WERI-Rb-1 (cell line): Measurements from ENCODE around the gene CATSPERZ.
A peak's percentile ranks its signal among the peaks of the same experiment; 100 is the strongest.

Source experiments
- DNase-seq: peaks from one replicate; pipeline ENCODE4 v3.0.0-alpha.2; 2020
- H3K27ac ChIP-seq: fragments of 250-450 bp; sonication (Bioruptor Pico); 2 replicates; pipeline ENCODE4 v1.5.1; 2020; ENCODE audit warnings: mild to moderate bottlenecking, moderate library complexity
- H3K27me3 ChIP-seq: fragments of 250-450 bp; sonication (Bioruptor Pico); 2 replicates; pipeline ENCODE4 v1.5.1; 2021; ENCODE audit warnings: mild to moderate bottlenecking, low read depth, moderate library complexity; ENCODE audit not compliant: insufficient read depth, severe bottlenecking
- H3K36me3 ChIP-seq: fragments of 250-450 bp; sonication (Bioruptor Pico); 2 replicates; pipeline ENCODE4 v1.5.1; 2020; ENCODE audit warnings: mild to moderate bottlenecking, moderate library complexity
- H3K4me3 ChIP-seq: 2 replicates; pipeline ENCODE4 v1.5.1; 2011; ENCODE audit warnings: low read depth, mild to moderate bottlenecking, control low read depth, low read length
- H3K9me3 ChIP-seq: fragments of 250-450 bp; sonication (Bioruptor Pico); 2 replicates; pipeline ENCODE4 v1.5.1; 2021; ENCODE audit warnings: mild to moderate bottlenecking, moderate library complexity; ENCODE audit not compliant: severe bottlenecking
- CTCF ChIP-seq: IDR thresholded peaks from 2 replicates; pipeline ENCODE4 v1.5.1; 2011; ENCODE audit warnings: low read depth, mild to moderate bottlenecking, control low read depth, inconsistent platforms, low read length

CATSPERZ gene

GRCh38 chr11:64344787-64345186, 44.6 kb downstream of the CATSPERZ start:
- Histone ChIP-seq H3K36me3 (no peaks in the 10 kb centered on the region), H3K27me3 (no peaks in the 10 kb centered on the region), H3K4me3 (no peak overlapping the region), H3K9me3 (no peaks in the 10 kb centered on the region), H3K27ac (no peak overlapping the region)
- no peak for TF ChIP-seq CTCF
- no peak for DNase-seq

GRCh38 chr11:64347193-64347867, 47.2 kb downstream of the CATSPERZ start:
- Histone ChIP-seq H3K4me3 (no peak overlapping the region), H3K9me3 (no peaks in the 10 kb centered on the region), H3K27ac (no peak overlapping the region), H3K27me3 (no peaks in the 10 kb centered on the region), H3K36me3 (no peaks in the 10 kb centered on the region)
- DNase-seq, result no peak
- TF ChIP-seq CTCF, result no peak

- TF ChIP-seq CTCF, result no peak
- Histone ChIP-seq H3K36me3 (no peaks in the 10 kb centered on the region), H3K27ac (no peak overlapping the region), H3K27me3 (no peaks in the 10 kb centered on the region), H3K4me3 (no peak overlapping the region), H3K9me3 (no peaks in the 10 kb centered on the region)
- DNase-seq, result peak; percentile 11
These were observed 48.3 kb downstream of the CATSPERZ start for GRCh38 chr11:64348383-64349024.

- H3K9me3 ChIP-seq, result no peaks in the 10 kb centered on the region
- H3K27ac ChIP-seq, result no peak overlapping the region
- no peaks in the 10 kb centered on the region for H3K36me3 ChIP-seq
- no peak for DNase-seq
- TF ChIP-seq CTCF, result no peak
- H3K27me3 ChIP-seq, result no peaks in the 10 kb centered on the region
- H3K4me3 ChIP-seq, result no peak overlapping the region
These were observed 48.8 kb downstream of the CATSPERZ start for GRCh38 chr11:64349025-64349387.

DNA sequence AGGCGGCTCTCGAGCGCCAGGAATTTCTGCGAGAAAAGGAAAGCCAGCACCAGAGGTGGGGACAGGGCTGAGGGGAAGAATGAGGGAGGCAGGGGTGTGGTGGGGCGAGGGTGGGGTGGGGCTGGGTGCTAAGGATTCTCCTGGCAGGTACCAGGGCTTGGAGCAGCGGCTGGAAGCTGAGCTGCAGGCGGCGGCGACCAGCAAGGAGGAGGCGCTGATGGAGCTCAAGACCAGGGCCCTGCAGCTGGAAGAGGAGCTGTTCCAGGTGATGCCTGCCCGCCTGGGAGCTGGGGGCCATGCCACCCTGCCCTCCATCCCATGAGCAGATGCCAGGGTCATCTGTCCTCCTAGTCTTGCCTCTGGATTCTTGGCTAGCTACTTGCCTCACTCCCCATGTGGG, 49.2 kb downstream of the CATSPERZ start:
- H3K27me3 ChIP-seq, result no peaks in the 10 kb centered on the region
- no peak overlapping the region for H3K27ac ChIP-seq
- H3K9me3 ChIP-seq, result no peaks in the 10 kb centered on the region
- DNase-seq, result no peak
- no peaks in the 10 kb centered on the region for H3K36me3 ChIP-seq
- no peak overlapping the region for H3K4me3 ChIP-seq
- TF ChIP-seq CTCF, result no peak

DNA sequence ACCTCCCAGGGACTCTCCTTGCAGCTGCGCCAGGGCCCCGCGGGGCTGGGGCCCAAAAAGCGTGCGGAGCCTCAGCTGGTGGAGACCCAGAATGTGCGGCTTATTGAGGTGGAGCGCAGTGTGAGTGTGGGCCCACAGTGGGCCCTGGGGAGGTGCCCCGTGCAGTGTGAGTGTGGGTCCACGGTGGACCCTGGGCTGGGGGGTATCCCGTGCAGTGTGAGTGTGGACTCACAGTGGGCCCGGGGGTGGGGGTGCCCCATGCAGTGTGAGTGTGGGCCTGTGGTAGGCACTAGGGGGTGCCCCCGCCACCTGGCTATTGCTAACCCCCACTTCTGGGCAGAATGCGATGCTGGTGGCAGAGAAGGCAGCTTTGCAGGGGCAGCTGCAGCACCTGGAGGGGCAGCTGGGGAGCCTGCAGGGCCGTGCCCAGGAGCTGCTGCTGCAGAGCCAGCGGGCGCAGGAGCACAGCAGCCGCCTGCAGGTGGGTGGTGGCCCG, 51.0 kb downstream of the CATSPERZ start:
- H3K27ac ChIP-seq, result no peak overlapping the region
- peak; percentile 5 for DNase-seq
- H3K4me3 ChIP-seq, result no peak overlapping the region
- TF ChIP-seq CTCF, result no peak
- no peaks in the 10 kb centered on the region for H3K27me3 ChIP-seq
- no peaks in the 10 kb centered on the region for H3K9me3 ChIP-seq
- no peaks in the 10 kb centered on the region for H3K36me3 ChIP-seq
